Endodermal cell (in vitro differentiated cells): ENCODE results near the gene HIPK4. TPM values are rescaled to one million over a fixed set of nuclear protein-coding genes. Genes with fewer than 3 reads are reported as not detected.

ENCODE experiments used
- DNase-seq: peaks from one replicate; pipeline ENCODE4 v3.0.0-alpha.2; 2017
- H3K27ac ChIP-seq: 2 replicates; pipeline ENCODE4 v1.5.1; 2013; ENCODE audit warnings: mild to moderate bottlenecking, low read depth, low read length, moderate library complexity
- H3K27me3 ChIP-seq: 2 replicates; pipeline ENCODE4 v1.6.1; 2013; ENCODE audit warnings: mild to moderate bottlenecking, low read length, moderate library complexity; ENCODE audit not compliant: insufficient read depth, control insufficient read depth, poor library complexity, severe bottlenecking
- H3K36me3 ChIP-seq: 2 replicates; pipeline ENCODE4 v1.7.0; 2013; ENCODE audit warnings: mild to moderate bottlenecking, low read length, moderate library complexity; ENCODE audit not compliant: control insufficient read depth, insufficient read depth
- H3K4me1 ChIP-seq: one replicate; pipeline ENCODE4 v1.7.0; 2013; ENCODE audit warnings: low read length; ENCODE audit not compliant: control insufficient read depth, insufficient read depth
- H3K4me3 ChIP-seq: 2 replicates; pipeline ENCODE4 v1.5.1; 2013; ENCODE audit warnings: mild to moderate bottlenecking, low read length, moderate library complexity
- H3K9ac ChIP-seq: 2 replicates; pipeline ENCODE4 v1.6.1; 2013; ENCODE audit warnings: mild to moderate bottlenecking, low read length, moderate library complexity; ENCODE audit not compliant: poor library complexity, severe bottlenecking; ENCODE audit errors: extremely low read depth
- H3K9me3 ChIP-seq: 2 replicates; pipeline ENCODE4 v1.6.1; 2013; ENCODE audit warnings: mild to moderate bottlenecking, low read length, moderate library complexity; ENCODE audit not compliant: control insufficient read depth
- H3K27ac Mint-ChIP-seq: 2 replicates; pipeline ENCODE4 v1.8.0; 2020; ENCODE audit warnings: mixed read lengths
- H3K27me3 Mint-ChIP-seq: 2 replicates; pipeline ENCODE4 v1.8.0; 2021; ENCODE audit warnings: mild to moderate bottlenecking, mixed read lengths; ENCODE audit not compliant: insufficient read depth
- H3K36me3 Mint-ChIP-seq: 2 replicates; pipeline ENCODE4 v1.8.0; 2020; ENCODE audit warnings: low read depth, mixed read lengths
- H3K4me1 Mint-ChIP-seq: 2 replicates; pipeline ENCODE4 v1.8.0; 2020; ENCODE audit warnings: mixed read lengths
- H3K4me3 Mint-ChIP-seq: 2 replicates; pipeline ENCODE4 v1.8.0; 2020; ENCODE audit warnings: mild to moderate bottlenecking, moderate library complexity, mixed read lengths
- H3K9me3 Mint-ChIP-seq: 2 replicates; pipeline ENCODE4 v1.8.0; 2020; ENCODE audit warnings: mild to moderate bottlenecking, mixed read lengths
- WGBS, 2 experiments: methylation state at CpG; one replicate each; pipeline versions ENCODE4 v1.1.5 to v1.1.7; 2013; ENCODE audit warnings: missing lambda C conversion rate in 2 of 2, mixed read lengths in 1 of 2; ENCODE audit not compliant: insufficient coverage in 1 of 2, insufficient read length in 1 of 2; 5-methylcytosine and 5-hydroxymethylcytosine counted together
- total RNA-seq, 2 donors: library from RNA; stranded (reverse); fragmentation: NEBNext Ultra II Directional in 1 of 2; extraction: Animal tissue kit (Norgen Biotek cat#: 25700) in 1 of 2; gene quantifications; 2 replicates in 1 of 2; 3 replicates in 1 of 2; pipeline ENCODE4 v1.2.1, GENCODE V29; 2021
- TF ChIP-seq, protein P1 (sequence below): fragments of 200-600 bp; sonication (generic); conservative IDR thresholded peaks from 2 replicates; pipeline ENCODE4 v1.5.0; 2021; ENCODE audit warnings: antibody characterized with exemption, mild to moderate bottlenecking

Gene HIPK4
- total RNA-seq, 2 donors from 2014 or later: 0.31 TPM; not detected in 1

DNA sequence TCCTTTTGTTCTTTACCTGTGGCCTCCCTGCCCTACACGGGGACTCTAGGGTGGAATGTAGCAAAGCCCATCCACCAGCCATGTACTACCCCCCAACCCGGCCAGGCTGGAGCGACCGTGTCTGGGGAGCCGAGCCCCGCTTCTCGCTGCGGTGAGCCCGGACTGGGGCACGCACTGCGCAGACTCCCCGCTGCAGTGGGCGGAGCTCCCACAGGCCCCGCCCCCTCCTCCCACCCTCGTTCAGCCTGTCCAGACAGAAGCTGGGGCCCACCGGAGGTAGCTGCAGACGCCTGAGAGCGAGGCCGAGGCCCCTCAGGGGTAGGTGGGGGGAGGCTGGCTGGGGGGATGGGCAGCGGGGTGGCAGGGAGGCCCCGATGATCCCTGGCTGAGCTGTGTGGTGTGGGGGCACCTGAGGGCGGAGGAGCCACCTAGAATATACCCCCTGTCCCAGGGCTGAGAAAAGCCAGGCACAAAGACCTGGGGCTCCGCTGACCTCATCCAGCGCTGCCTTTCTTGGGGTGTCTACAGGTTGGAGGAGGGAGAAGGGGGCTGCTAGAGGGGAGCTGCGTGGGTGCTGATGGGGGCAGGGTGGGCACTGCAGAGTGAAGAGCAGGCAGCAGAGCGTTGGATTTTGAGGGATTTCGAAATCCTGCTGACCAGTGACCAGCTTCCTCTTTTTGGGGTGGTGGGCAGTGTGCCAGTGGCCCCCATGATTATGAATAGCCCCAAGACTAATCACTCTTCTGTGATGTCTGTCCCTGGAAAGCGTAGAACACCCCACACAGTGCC lies 24.2 kb downstream of the HIPK4 start:
- H3K9me3 ChIP-seq: no peaks in the 10 kb centered on the region
- no peak overlapping the region for H3K27ac Mint-ChIP-seq
- peaks cover 26% of the 10 kb centered on the region for H3K36me3 ChIP-seq
- H3K9ac ChIP-seq: peak overlapping the region; percentile 66
- WGBS, 2 experiments: 7 to 30% methylated on average over 4 to 27 of the region's 28 CpGs
- peaks cover 4% of the 10 kb centered on the region for H3K4me1 Mint-ChIP-seq
- H3K27me3 Mint-ChIP-seq: peaks cover 5% of the 10 kb centered on the region
- H3K9me3 Mint-ChIP-seq: no peaks in the 10 kb centered on the region
- TF ChIP-seq, protein P1, sequence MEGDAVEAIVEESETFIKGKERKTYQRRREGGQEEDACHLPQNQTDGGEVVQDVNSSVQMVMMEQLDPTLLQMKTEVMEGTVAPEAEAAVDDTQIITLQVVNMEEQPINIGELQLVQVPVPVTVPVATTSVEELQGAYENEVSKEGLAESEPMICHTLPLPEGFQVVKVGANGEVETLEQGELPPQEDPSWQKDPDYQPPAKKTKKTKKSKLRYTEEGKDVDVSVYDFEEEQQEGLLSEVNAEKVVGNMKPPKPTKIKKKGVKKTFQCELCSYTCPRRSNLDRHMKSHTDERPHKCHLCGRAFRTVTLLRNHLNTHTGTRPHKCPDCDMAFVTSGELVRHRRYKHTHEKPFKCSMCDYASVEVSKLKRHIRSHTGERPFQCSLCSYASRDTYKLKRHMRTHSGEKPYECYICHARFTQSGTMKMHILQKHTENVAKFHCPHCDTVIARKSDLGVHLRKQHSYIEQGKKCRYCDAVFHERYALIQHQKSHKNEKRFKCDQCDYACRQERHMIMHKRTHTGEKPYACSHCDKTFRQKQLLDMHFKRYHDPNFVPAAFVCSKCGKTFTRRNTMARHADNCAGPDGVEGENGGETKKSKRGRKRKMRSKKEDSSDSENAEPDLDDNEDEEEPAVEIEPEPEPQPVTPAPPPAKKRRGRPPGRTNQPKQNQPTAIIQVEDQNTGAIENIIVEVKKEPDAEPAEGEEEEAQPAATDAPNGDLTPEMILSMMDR: no peak
- peaks cover 27% of the 10 kb centered on the region for H3K36me3 Mint-ChIP-seq
- peak overlapping the region; percentile 61 for H3K4me3 Mint-ChIP-seq
- DNase-seq: peak; percentile 98
- H3K4me1 ChIP-seq: no peaks in the 10 kb centered on the region
- no peaks in the 10 kb centered on the region for H3K27me3 ChIP-seq
- peak overlapping the region; percentile 70 for H3K27ac ChIP-seq
- H3K4me3 ChIP-seq: peak overlapping the region; percentile 86

- Histone ChIP-seq H3K4me3 (peak overlapping the region; percentile 86), H3K36me3 (peaks cover 22% of the 10 kb centered on the region), H3K27me3 (no peaks in the 10 kb centered on the region), H3K4me1 (no peaks in the 10 kb centered on the region), H3K9me3 (no peaks in the 10 kb centered on the region), H3K9ac (no peak overlapping the region), H3K27ac (no peak overlapping the region)
- H3K36me3 Mint-ChIP-seq: peaks cover 20% of the 10 kb centered on the region
- peaks cover 5% of the 10 kb centered on the region for H3K27me3 Mint-ChIP-seq
- H3K9me3 Mint-ChIP-seq: no peaks in the 10 kb centered on the region
- DNase-seq: no peak
- 62 to 83% methylated on average over 1 of the region's 3 CpGs for WGBS, 2 experiments
- peaks cover 4% of the 10 kb centered on the region for H3K4me1 Mint-ChIP-seq
- H3K27ac Mint-ChIP-seq: no peak overlapping the region
- TF ChIP-seq, protein P1: no peak
- H3K4me3 Mint-ChIP-seq: peak overlapping the region; percentile 61
Measured at GRCh38 chr19:40365010-40365409, 25.0 kb downstream of the HIPK4 start.

GRCh38 chr19:40363069-40363468 lies 26.9 kb downstream of the HIPK4 start:
- DNase-seq: no peak
- peaks cover 7% of the 10 kb centered on the region for H3K36me3 ChIP-seq
- Mint-ChIP-seq H3K27ac (no peak overlapping the region), H3K9me3 (no peaks in the 10 kb centered on the region), H3K4me1 (peaks cover 4% of the 10 kb centered on the region), H3K36me3 (peaks cover 13% of the 10 kb centered on the region), H3K27me3 (peaks cover 5% of the 10 kb centered on the region), H3K4me3 (no peak overlapping the region)
- no peak overlapping the region for H3K4me3 ChIP-seq
- H3K27me3 ChIP-seq: no peaks in the 10 kb centered on the region
- H3K27ac ChIP-seq: no peak overlapping the region
- H3K9ac ChIP-seq: no peak overlapping the region
- 95 to 100% methylated on average over 3 to 5 of the region's 5 CpGs for WGBS, 2 experiments
- TF ChIP-seq, protein P1: no peak
- no peaks in the 10 kb centered on the region for H3K4me1 ChIP-seq
- H3K9me3 ChIP-seq: no peaks in the 10 kb centered on the region
